Cardiac septum (tissue), 1 donor: Measurements from ENCODE around the gene RAP1GAP. TPM values are rescaled to one million over a fixed set of nuclear protein-coding genes. Genes with fewer than 3 reads are reported as not detected.

ENCODE experiments used
- DNase-seq: peaks from one replicate; pipeline ENCODE4 v3.0.0-alpha.2; 2020; ENCODE audit warnings: low spot score
- intact Hi-C: fragments of 100-400 bp; cut with DNase I; formaldehyde crosslinking; loops from one replicate; pipeline ENCODE4 v1.14.0; 2022
- total RNA-seq: library from RNA; stranded (reverse); fragmentation: NEBNext Ultra II Directional; extraction: Animal tissue kit (Norgen Biotek cat#: 25700); gene quantifications from one replicate; pipeline ENCODE4 v1.2.1, GENCODE V29; 2021
- donor health status: DM: no; HTN: no; CAD: no.

The RAP1GAP gene
- total RNA-seq, 1 donor from 2014 or later: 2.7 TPM

- intact Hi-C loops: loop anchor here (5.0 kb wide), 2 partner anchors 78 to 323 kb away; partner anchors contain the start of gene ALPL
- DNase-seq: no peak
Observed at GRCh38 chr1:21585037-21585436, 84.1 kb downstream of the RAP1GAP start.

DNA sequence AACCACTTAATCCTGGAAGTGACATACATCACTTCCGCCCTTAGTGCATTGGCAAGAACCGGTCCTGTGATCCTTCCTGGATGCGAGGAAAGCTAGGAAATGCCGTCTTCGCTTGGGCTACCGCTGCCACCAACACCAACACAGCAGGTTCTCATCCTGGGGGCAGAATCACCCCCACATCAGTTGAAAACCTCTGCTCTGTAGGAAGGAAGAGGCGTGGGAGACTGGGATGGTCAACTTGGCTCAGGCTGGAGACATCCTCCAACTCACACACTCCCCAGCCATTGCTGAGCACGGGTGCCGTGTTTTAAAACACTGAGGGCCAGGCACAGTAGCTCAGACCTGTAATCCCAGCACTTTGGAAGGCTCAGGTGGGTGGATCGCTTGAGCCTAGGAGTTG is 85.1 kb downstream of the RAP1GAP start:
- intact Hi-C loops: no loop called here
- DNase-seq: no peak

- no peak for DNase-seq
- intact Hi-C loops: no loop called here
Observed at GRCh38 chr1:21579791-21580190, 89.4 kb downstream of the RAP1GAP start.

- DNase-seq: no peak
- intact Hi-C loops: no loop called here
Observed at GRCh38 chr1:21577933-21578332, 91.2 kb downstream of the RAP1GAP start.

GRCh38 chr1:21577324-21577723 is 91.8 kb downstream of the RAP1GAP start:
- DNase-seq: no peak
- intact Hi-C loops: no loop called here

DNA sequence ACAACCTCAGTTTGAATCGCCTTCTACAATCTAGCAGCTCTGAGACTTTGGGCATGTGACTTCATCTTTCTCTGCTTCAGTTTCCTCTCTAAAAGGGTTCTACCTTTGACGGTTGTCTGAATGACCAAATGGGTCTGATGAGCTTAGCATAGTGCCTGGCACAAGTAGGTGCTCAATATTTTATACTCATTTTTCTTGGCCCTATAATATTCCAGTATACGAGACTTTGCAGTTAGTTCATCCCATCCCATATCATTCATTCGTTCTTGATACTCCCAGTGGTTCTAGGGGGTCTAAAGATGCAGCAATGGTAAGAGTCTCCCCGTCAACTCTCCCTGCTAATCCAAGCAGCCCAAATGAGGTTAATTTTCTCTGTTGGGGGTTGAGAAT is 92.4 kb downstream of the RAP1GAP start:
- no peak for DNase-seq
- intact Hi-C loops: no loop called here

GRCh38 chr1:21576031-21576797 is 92.9 kb downstream of the RAP1GAP start:
- intact Hi-C loops: no loop called here
- DNase-seq: no peak

DNA sequence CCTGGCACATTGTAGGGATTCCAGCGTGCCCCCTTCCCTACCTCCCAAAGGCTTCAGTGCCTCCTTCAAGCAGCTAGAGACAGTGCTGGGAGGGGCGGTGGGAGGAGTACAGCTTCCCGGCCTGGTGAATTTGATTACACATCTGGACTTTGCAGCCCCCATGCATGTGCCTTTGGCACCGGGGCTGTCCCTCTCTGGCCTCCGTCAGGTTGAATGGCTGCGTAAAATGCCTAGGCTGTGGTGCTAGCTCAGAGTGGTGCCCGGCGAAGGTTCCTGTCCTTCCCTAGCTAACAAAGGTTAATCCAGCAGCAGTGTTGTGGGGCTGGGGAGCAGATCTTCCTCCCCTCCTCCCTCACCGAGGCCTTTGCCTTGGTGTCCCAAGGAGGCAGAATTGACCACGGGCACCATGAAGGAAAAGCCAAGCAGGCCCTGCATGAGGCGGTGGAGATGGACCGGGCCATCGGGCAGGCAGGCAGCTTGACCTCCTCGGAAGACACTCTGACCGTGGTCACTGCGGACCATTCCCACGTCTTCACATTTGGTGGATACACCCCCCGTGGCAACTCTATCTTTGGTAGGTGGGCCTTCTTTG is 93.7 kb downstream of the RAP1GAP start:
- DNase-seq: no peak
- intact Hi-C loops: loop anchor here (2.0 kb wide), 1 partner anchor 37 kb away; no protein-coding TSS in a partner anchor

DNA sequence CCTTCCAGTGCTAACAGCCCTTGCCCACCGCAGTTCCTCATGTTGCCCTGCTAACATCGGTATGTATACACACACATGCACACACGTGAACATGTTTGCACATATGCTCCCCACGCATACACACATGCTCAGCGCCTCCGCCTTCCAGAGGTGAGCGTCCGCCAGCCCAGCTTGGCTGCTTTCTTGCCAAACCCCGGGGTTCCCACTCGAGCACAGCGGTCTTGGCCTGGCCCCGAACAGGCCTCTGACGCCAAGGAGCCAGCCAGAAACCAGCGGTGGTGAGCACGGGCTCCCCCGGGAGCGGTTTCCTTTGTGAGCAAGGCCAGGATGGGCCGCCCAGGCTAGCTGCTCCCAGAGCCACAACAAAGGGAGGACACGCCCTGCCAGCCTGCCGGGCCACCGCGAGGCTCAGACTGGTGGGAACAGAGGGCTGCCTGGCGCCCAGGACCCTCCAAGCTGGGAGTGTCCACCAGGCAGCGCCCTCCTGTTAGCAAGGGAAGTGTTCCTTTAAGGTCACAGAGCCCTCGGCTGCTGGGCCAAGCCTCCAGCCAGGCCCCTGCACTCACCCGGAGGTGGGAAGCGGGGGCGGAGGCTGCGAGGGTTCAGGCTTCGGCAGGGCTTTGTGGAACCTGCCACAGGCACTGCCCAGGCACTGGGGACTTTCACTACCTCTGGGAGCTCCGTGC is 94.5 kb downstream of the RAP1GAP start:
- peak; percentile 85 for DNase-seq
- intact Hi-C loops: loop anchor here (1.0 to 5.0 kb wide), 4 partner anchors 36 to 342 kb away; partner anchors contain the start of gene ALPL

DNA sequence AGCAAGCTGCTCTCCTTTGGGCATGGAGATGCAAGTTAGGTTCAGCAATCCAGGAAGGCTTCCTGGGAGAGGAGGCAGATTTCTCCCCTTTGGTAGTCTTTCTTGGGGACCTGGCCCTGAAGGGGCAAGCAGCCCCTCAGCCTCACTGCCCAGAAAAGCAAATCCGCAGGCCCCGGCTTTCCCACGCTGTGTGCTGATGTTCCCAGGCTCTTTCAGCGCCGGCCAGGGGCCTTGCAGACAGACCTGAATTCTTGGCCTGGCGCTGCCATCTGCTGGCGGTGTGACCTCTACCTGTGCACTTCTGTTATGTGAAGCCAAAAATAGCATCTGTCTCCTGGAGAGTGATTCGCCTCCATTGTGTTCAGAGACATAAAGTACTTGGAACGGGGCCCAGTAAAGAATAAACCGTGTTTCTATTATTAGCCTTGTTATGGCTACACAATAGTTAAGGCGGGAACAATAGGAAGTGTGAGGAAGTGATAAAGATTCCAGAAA is 95.1 kb downstream of the RAP1GAP start:
- DNase-seq: peak; percentile 93
- intact Hi-C loops: loop anchor here (1.0 to 5.0 kb wide), 5 partner anchors 35 to 342 kb away; partner anchors contain the start of gene ALPL

DNA sequence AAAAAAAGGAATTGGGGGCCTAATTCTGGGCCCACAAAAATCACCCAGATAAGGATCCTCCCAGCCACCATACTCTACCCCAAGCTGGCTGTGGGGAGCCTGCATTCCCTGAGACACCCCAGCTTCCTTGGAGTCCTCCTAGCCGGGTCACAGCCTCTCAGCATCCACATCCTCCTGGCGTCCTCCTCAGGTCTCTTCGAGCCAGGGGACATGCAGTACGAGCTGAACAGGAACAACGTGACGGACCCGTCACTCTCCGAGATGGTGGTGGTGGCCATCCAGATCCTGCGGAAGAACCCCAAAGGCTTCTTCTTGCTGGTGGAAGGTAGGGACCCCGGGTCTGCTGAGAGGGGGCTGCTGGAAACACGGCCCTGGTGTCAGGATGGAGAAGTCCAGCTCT is 95.7 kb downstream of the RAP1GAP start:
- no peak for DNase-seq
- intact Hi-C loops: loop anchor here (2.0 to 5.0 kb wide), 3 partner anchors 84 to 341 kb away; no protein-coding TSS in a partner anchor

- no peak for DNase-seq
- intact Hi-C loops: loop anchor here (2.0 to 5.0 kb wide), 3 partner anchors 84 to 341 kb away; no protein-coding TSS in a partner anchor
Observed at GRCh38 chr1:21572735-21573277, 96.4 kb downstream of the RAP1GAP start.

- intact Hi-C loops: loop anchor here (2.0 to 5.0 kb wide), 3 partner anchors 85 to 340 kb away; no protein-coding TSS in a partner anchor
- DNase-seq: no peak
Observed at GRCh38 chr1:21572221-21572620, 96.9 kb downstream of the RAP1GAP start.

DNA sequence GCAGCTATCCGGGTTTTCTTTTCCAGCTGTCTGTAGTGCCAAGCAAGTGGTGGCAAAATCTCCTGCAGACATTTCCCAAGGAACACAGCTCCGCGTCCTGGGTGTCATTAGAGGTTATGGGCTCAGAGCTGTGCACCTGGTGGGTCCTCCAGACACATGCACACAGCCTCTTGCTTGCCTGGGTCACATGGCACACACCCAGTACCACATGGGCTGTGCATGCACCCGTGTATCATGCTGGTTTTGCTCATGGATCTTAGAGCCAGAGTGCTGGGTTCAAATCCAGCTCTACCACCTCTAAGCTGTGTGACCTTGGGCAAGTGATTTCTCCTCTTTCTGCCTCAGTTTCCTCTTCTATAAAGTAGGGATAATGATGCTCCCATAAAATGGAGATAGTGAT is 98.3 kb downstream of the RAP1GAP start:
- intact Hi-C loops: loop anchor here (5.0 kb wide), 2 partner anchors 86 to 339 kb away; no protein-coding TSS in a partner anchor
- no peak for DNase-seq

DNA sequence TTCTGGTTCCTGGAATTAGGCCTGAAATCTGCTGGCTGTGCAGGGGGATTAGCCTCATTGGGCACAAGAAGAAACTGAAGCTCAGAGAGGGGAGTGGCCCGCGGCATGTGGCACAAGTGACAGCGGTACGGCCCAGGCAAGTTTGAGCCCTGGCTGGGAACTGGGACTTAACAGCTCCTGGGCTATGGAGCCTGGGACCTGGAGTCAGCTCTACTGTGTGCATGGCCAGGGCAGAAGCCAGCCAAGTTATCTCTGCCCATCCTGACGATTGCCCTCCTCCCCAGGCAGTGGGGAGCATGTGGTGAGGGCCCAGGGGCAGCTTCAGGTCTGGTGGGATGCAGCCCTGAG is 98.7 kb downstream of the RAP1GAP start:
- intact Hi-C loops: loop anchor here (5.0 kb wide), 2 partner anchors 87 to 338 kb away; no protein-coding TSS in a partner anchor
- DNase-seq: no peak

- intact Hi-C loops: loop anchor here (5.0 kb wide), 2 partner anchors 87 to 338 kb away; no protein-coding TSS in a partner anchor
- DNase-seq: no peak
Observed at GRCh38 chr1:21569820-21570527, 99.2 kb downstream of the RAP1GAP start.

DNA sequence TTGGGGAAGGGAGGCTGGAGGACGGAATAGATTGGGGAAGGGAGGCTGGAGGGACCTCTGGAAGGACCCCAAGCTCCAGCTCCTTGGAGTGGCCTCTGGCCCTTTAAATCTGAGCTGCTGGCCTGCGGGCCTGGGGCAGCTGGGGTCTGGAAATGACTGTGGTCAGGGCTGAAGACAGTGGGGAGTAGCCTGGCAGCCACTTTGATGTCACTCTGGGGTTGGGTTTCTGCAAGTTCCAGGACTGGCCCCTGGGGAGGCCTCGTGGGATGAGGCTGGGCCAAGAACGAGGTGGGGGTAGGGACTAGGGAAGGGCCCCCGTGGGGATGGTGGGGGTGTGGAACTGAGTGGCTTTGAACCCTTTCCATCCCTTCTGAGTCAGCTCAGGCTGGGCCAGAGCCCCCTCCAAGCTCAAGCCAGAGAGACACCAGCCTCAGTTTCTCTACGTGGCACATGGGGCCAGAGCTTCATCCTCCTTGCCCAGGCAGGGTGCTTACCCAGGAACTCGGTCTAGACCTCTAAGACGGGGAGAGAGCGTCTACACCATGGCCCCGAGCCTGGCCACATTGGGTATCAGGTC is 100.3 kb downstream of the RAP1GAP start:
- intact Hi-C loops: no loop called here
- DNase-seq: no peak

DNA sequence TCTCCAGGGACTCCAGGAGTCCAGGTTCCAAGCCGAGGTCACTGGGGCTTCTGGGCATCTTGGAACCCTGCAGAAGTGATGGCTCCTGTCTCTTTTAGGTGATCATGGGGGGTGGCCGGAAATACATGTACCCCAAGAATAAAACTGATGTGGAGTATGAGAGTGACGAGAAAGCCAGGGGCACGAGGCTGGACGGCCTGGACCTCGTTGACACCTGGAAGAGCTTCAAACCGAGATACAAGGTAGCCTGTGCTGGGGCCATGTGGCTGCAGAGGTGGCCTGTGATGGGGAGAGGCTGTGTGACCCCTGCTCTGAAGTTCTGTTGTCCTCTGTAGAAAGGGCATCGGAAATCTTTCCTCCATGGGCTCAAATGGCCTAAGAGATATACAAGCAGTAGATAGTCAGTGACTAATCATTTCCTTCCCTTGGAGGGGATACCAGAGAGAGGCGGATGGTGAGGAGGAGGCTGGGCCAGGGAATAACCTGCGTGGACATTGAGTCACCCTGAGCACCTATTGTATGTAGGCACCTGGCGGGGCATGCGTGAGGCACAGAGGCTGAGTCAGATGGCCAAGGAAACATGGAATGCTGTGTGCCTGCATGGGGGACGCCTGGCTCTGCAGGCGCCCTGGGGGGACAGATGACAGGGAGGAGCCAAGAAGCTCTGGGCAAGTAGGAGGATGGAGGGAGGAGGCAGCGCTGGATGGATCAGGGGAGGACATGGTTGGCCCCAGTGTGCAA is 101.0 kb downstream of the RAP1GAP start:
- intact Hi-C loops: no loop called here
- DNase-seq: no peak
